DMS79 treated with DMSO at 0.1 percent for 48 hours (cell line): ENCODE results near the gene SLC6A7.

Experiments used
- DNase-seq: peaks from one replicate; lab custom pipeline; 2025; lab: John Stamatoyannopoulos, UW

SLC6A7 gene

GRCh38 chr5:150189728-150190502 lies at the start of gene SLC6A7:
TSS of gene SLC6A7 (plus strand) at chr5:150190062. CDS start at chr5:150190328, 266 bp downstream.
- no peak for DNase-seq

- no peak for DNase-seq
Observed at GRCh38 chr5:150140830-150141229, 49.0 kb upstream of the SLC6A7 start.

GRCh38 chr5:150141544-150142184 lies 48.2 kb upstream of the SLC6A7 start:
- no peak for DNase-seq

GRCh38 chr5:150142185-150142958 lies 47.5 kb upstream of the SLC6A7 start:
- DNase-seq: no peak

- no peak for DNase-seq
Observed at GRCh38 chr5:150142959-150143349, 46.9 kb upstream of the SLC6A7 start.

- DNase-seq: no peak
Observed at GRCh38 chr5:150143350-150144245, 46.3 kb upstream of the SLC6A7 start.

- no peak for DNase-seq
Observed at GRCh38 chr5:150144246-150144801, 45.5 kb upstream of the SLC6A7 start.

GRCh38 chr5:150144879-150145278 lies 45.0 kb upstream of the SLC6A7 start:
- DNase-seq: no peak

- DNase-seq: no peak
Observed at GRCh38 chr5:150146235-150146634, 43.6 kb upstream of the SLC6A7 start.

- no peak for DNase-seq
Observed at GRCh38 chr5:150146862-150147601, 42.8 kb upstream of the SLC6A7 start.

- DNase-seq: no peak
Observed at GRCh38 chr5:150147670-150148069, 42.2 kb upstream of the SLC6A7 start.

GRCh38 chr5:150148117-150148927 lies 41.5 kb upstream of the SLC6A7 start:
- no peak for DNase-seq

GRCh38 chr5:150149618-150150017 lies 40.2 kb upstream of the SLC6A7 start:
- DNase-seq: no peak

GRCh38 chr5:150152636-150153462 lies 37.0 kb upstream of the SLC6A7 start:
- no peak for DNase-seq

GRCh38 chr5:150153483-150153882 lies 36.4 kb upstream of the SLC6A7 start:
- DNase-seq: no peak

GRCh38 chr5:150153957-150154617 lies 35.8 kb upstream of the SLC6A7 start:
- no peak for DNase-seq

GRCh38 chr5:150154618-150155128 lies 35.2 kb upstream of the SLC6A7 start:
- no peak for DNase-seq
